HG03439 (cell line): Measurements from ENCODE around the gene CABYR.
A peak's percentile ranks its signal among the peaks of the same experiment; 100 is the strongest.
"Not testable (repeated sequence)": the region's sequence is repeated elsewhere in the genome, so short reads cannot be mapped to it uniquely, and the experiment has no call there.

Source experiments
- ATAC-seq: cut with Tn5 transposase; IDR thresholded peaks from one replicate; pipeline ENCODE4 v1.9.1; 2021; ENCODE audit warnings: mild to moderate bottlenecking, moderate library complexity; ENCODE audit not compliant: unreplicated experiment

The CABYR gene

DNA sequence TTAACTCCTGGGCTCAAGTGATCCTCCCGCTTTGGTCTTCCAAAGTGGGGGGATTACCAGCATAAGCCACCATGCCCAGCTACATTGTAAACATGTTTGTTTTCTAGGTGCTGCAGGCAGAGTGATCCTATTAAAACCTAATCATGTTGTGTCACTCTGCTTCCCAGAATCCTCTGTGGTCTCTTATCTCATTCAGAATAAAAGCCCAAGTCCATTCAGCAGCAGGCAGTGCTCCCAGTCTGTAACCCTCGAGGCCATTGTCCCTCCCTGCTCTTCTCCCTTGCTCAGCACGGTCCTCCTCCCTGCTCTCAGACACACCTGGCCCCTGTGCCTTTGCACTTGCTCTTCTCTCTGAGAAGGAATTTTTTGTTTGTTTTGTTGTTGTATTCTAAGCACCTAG lies 11.1 kb upstream of the CABYR start:
- ATAC-seq, result no peak

DNA sequence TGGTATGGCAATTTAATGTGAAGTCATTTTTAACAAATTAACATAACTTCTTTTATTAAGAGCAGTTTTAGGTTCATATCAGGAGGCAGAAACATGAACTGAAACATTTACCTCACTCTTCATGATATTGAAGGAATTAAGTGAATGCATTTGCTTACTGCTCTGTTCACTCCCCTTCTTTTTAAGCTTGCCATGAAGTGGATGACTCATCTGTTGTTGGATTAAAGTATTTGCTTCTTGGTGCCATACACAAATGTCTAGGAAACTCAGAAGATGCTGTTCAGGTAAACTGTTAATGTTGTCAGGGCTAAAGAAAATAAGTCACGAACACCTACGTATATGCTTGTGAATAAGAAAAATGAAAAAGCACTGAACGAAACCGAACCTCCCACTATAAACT lies 10.2 kb upstream of the CABYR start:
- ATAC-seq, result no peak

DNA sequence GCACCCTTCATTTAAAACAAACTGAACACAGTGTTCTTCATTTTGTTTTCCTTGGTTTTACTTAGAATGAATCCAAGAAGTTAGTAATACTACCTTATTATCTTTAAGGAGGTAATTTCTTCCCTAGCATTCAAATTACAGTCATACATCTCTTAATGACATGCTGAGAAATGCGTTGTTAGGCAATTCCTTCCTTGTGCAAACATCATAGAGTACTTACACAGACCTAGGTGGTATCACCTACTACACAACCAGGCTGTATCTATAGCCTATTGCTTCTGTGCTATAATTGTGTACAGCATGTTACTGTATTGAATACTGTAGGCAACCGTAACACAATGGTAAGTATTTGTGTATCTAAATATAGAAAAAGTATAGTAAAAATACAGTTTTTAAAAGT lies 8.4 kb upstream of the CABYR start:
- ATAC-seq, result no peak

DNA sequence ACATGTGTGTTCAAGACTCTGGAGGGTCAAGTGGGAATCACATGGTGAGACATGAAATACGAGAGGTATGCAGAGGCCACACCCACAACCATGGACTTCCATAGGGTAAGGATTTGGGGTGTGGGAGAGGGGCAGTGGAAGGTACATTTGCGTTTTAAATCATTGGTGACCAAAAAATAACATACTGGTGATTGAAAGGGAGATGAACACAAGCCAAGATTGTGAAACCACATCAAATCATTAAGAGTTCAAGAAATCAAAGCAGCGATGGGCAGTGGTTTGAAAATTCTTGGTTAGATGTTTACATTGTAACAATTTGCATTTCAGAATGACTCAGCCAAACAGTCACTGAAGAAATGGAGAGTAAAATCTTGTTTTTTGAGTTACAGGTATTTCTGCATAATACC lies 1.9 kb upstream of the CABYR start:
- no peak for ATAC-seq

DNA sequence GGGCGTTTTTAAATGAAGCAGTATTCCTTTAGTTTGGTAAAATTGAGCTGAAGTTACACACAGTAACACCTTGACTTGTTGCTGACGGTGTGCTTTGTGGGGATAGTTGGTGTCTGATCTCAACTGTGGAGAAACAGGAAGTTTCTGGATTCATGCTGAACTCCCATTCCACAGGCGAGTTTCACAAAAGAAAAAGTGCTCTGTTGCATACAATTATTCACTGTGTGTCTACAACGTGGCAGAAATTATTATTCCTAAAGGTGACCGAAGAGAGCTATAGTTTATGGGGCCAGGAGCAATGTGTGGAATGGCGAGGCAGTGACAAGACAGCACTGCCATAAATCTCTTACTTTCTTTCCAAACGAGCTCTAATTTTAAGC lies 463 bp upstream of the CABYR start:
- ATAC-seq, result peak; percentile 15

DNA sequence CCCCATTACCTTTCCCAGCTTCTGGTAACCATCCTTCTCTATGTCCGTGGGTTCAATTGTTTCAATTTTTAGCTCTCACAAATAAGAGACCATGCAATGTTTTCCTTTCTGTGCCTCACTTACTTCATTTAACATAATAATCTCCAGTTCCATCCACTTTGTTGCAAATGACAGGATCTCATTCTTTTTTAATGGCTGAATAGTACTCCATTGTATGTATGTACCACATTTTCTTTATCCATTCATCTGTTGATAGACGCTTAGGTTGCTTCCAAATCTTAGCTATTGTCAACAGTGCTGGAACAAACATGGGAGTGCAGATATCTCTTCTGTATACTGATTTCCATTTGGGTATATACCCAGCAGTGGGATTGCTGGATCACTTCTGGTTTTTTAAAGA lies 1.8 kb downstream of the CABYR start:
- ATAC-seq, result no peak

DNA sequence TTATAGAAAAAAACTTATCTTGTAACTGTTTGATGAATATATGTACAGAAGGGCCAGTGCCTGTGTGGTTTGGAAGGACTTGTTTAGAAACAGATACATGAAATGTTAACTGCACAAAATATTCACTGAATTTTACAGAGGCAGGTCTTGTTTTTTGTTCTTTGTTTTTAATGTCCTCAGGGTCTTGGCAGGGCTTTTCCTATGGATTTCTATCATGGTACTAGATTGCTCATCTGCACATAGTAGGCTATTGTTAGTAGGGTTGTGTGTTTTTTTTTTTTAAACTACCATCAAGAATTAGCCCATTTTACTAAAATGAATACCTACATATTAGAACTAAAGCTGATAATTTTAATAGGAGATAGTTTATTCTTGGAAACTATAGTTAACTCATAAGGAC lies 3.5 kb downstream of the CABYR start:
- no peak for ATAC-seq

DNA sequence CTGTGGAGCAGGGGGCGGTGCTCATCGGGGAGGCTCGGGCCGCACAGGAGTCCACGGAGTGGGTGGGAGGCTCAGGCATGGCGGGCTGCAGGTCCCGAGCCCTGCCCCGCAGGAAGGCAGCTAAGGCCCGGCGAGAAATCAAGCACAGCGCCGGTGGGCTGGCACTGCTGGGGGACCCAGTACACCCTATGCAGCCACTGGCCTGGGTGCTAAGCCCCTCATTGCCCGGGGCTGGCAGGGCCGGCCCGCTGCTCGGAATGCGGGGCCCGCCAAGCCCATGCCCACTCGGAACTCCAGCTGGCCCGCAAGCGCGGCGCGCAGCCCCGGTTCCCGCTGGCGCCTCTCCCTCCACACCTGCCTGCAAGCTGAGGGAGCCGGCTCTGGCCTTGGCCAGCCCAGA lies 10.7 kb downstream of the CABYR start:
- ATAC-seq, result not testable (repeated sequence)

DNA sequence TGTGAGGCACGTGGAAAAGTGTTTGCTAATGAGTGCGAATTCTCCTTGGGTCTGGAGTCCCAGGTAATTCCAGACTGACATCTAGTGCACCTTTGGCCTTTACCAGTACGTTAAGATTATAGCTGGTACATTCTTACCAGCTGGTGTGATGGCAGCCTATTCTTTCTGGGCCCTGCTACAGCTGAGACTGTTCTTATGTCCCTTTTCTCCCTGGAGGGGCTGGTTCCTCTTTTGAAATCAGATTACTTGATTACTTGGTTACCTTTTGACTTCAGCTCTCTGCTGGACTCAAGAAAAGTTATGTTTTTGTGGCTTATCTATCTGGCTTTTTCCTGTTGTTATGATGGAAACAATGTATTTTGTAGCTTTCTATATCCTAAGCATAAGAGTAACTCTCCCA lies 14.5 kb downstream of the CABYR start:
- no peak for ATAC-seq

DNA sequence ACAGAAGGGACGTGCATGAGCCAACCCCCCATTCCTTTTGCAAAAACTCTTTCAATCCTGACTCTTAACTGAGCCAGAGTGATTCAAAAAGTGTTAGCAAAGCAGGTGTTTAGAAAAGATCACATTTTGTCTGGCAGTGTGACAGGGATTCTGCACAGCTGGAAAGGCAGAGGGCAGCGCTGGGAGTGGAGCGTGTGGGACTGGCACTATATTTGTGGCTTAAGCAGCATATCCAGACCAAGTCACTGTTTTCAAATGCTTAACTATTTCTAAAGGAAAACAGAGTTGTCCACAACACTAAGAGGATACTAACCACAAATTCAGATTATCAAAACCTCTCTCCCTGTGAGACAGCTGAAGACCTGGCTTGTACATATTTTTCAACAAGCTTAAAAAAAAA lies 19.0 kb downstream of the CABYR start:
- ATAC-seq, result no peak

DNA sequence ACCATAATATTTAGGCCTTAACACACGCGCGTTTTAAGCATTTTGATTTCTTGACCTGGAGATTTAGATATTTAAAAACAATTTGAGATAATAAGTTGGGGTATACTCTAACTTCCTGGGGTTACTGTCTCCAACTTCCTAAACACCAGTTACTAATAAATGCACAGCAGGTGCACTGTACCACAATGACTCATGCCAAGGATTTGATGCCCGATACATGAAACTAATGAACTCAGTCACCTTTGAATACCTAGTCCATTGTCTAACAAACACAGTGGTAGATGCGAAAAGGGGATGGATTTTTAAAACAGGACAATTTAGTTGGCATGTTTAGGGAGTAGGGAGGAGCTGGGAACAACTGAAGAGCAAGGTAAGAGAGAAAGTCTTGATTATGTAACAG lies 21.2 kb downstream of the CABYR start:
- ATAC-seq, result no peak

DNA sequence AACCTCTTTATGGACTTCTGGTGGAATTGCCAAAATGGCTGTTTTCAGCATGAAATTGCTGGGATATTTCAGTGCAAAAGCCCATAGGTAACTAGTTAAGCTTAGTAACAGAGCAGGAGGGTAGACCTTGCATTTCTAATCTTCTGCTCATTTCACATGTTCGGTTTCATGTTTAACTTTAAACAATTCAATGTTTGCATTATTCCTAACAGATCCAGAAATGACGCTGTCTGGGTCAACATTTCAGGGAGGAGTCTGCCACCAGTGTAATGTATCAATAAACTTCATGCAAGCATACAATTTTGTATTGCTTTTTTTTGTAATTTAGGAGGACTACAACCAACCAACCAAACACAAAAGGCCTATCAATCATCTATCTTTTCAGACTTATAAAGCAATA lies 22.4 kb downstream of the CABYR start:
- ATAC-seq, result no peak

DNA sequence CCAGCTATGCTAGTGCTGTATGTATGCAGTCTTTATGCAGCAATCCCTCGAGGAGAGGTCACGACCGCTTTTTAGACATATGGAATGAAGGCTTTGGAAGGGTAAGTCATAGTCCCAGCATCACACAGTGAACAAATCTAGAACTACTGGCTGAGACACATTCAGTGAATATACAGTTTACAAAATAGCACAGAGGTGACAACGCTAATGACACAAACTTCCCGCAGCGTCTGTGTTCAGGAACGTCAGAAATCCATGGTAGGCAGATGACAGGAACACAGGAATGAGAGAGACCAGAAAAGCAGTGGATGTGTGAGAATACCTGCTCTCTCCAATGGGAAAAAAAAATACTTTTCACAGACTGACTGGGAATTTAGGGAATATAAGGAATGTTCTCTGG lies 29.6 kb downstream of the CABYR start:
- ATAC-seq, result no peak

DNA sequence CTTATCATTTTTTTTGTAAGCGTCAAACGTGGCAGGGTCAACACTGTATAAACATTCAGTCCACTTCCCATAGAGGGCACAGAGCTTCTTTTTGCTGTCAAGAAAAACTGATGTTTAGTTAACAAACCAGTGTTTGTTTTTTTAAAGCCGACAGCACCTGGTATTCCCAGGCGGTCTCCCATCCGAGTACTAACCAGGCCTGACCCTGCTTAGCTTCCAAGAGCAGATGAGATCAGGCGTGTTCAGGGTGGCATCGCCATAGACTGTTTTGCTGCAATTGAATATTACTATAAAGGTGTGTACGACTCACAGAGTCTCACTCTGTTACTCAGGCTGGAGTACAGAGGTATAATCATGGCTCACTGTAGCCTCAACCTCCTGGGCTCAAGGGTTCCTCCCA lies 31.5 kb downstream of the CABYR start:
- no peak for ATAC-seq

DNA sequence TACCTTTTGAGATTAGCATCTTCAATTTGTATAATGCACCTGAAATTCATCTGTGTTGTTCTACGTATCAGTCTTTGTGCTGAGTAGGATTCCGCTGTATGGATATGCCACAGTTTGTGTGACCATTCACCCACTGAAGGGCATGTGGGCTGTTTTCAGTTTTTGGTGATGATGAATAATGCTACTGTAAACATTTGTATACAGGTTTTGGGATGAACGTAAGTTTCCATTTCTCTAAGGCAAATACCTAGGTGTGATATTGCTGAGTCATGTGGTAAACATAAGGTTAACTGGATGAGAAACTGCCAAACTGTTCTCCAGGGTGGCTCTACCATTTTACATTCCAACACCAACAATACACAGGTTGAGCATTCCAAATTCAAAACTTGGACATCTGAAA lies 35.1 kb downstream of the CABYR start:
- no peak for ATAC-seq

DNA sequence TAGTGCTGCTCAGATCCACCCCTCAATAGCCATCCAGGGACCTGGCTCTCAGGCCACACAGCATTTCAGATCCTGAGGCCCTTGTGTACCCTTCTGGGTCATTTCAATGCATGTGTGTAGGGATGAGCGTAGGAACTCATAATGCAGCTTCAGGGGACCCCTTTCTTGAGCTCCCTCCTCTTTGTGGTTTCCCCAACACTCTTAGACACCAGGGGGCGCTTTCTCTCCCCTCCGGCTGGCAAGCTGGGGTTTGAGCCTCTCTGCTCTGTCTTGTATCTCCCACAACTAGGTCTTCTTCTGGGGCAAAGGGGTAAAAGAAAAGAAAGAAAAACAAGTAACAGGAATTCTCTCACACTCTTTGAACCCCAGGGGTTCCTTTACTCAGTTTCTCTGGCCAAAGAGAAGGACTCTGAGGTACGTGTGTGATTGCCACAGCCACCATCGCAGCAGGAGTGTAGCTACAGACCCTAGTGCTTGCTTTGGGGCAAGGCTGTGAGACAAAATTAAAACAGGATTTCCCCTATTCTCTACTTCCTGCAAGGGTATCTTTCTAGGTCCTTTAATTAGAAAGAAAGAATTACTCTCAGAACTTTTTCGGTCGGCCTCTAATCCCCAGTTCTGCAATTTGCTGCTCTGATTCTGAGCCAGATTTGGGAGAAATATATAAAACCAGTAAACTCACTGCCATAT lies 38.0 kb downstream of the CABYR start:
- peak; percentile 74 for ATAC-seq

DNA sequence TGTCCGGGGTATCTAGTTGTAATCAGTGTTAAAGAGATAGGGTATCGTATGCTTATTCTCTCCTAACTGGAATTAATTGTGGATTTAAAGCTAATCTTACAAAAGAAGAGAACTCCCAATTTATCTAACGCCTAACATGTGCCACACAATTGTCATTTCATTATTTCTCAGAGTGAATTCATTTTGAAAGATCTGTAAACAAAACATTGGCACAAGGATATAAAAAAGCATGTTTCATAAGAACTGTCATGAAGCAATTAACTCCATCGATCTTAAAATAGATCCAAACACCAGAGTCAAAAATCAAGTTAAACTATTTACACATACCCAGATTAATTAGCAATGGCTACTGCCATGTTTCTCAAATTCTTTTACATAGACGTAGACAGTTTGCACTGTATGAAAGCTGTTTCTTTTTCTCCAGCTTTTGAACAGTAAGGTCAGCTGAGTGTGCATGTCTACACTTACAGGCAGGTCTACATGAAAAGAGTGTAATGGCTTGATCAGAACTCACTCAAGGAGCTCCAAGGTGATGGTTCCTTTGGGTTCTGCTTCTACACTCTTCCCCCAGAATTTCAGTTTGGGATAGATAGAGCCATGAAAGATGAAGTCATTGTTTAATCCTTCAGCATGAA lies 38.8 kb downstream of the CABYR start:
- no peak for ATAC-seq

DNA sequence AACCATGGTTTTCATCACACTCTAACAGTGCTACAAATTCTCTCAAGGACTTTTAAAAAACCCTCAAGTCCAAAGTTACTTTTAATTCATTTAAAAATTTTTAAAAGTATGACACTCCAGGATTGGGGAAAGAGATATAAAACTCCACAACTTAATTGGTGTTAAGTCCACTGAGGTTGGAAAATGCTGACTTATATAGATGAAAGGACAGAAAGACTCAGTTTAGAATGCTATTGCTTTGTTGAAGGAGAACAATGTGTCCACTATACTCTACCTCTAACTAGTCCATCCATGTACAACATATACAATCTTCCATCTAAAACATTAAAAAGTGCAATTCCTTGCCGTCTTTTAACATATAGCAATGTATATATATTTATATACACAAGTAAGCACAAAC lies 41.2 kb downstream of the CABYR start:
- ATAC-seq, result no peak

DNA sequence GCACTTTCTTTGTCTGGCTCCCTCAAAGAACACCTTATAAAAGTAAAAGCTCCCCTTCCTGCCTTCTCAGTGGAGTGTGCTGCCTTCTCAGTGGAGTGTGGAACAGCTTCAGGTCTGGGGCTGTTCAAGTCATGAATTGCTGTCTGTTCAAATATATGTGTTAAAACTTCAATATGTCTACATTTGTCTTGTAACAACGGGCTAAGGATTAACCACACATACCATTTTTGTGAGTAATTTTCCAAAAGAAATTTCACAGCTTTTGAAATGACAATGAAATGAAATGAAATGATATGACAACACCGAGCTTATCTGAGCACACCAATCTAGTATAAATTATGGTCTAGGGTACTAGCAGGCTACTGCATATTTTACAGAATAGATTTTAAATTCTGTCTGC lies 42.9 kb downstream of the CABYR start:
- no peak for ATAC-seq

DNA sequence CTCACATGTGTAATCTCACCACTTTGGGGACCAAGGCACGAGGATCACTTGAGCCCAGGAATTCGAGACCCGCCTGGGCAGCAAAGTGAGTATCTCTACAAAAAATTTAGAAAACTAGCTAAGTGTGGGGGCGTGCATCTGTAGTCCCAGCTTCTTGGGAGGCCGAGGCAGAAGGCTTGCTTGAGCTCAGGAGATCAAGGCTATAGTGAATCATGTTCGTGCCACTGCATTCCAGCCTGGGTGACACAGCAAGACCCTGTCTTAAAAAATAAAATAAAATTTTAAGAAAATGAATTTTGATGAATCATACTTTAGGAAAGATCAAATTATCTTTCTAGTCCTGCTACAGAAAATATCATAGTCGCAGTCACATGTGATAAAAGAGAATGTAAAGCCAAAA lies 46.9 kb downstream of the CABYR start:
- ATAC-seq, result no peak

DNA sequence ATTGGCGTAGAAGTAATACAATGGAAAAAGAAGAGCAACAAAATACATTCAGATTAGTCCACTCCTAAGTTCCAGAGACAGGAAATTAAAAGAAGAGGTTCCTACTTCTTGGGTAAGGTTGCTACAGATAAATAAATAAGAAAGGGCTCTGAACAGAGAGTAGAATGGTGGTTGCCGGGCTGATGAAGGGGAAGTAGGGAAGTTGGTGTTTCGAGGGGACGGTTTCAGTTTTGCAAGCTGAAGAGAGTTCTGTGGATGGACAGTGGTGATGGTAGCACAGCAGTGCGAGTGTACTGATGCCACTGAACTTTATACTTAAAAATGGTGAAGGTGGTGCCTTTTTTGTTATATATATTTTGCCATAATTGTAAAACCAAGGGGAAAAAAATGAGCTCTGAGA lies 48.2 kb downstream of the CABYR start:
- no peak for ATAC-seq

DNA sequence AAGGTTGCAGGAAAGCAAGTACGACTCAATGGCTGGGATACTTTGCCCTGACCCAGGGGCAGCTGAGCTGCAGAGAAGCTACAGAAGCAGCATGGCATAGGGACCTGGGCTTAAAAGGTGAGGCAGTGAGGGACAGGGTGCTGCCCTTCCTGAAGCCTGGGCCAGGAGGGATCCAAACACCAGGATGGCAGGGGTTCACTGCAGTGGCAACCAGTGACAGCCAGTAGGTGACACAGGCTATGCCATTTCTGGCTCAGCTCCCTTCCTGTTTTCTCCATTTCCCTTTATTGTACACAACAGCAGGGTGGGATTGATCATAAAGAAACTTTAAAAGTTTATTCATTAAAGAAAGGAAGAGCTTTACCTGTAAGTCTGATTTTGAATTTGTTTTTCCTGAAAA lies 48.8 kb downstream of the CABYR start:
- no peak for ATAC-seq

DNA sequence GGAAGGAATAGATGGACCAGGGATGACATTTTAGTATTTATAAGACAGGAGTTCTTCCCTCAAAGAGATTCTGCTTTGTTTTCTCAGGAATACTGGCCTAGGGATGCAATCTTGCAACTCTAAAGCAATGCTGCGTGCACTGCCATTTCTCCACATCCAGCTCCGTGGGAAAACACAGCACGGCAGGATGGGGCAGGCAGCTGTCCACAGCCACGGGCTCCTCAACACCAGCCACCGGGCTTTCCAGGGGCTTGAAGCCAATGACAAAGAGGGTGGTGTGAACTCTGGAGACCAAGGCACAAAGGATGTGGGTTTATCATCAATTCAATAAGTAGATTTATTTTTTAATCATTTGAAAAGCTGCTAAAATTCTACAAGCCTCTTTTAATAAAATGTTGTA lies 49.3 kb downstream of the CABYR start:
- no peak for ATAC-seq
